Activated naive CD8-positive, alpha-beta T cell (primary cell): Measurements from ENCODE around the gene WASF2.
"Not testable (repeated sequence)": the region's sequence is repeated elsewhere in the genome, so short reads cannot be mapped to it uniquely, and the experiment has no call there.

Experiments
- H3K27ac Mint-ChIP-seq: one replicate; pipeline ENCODE4 v1.8.0; 2021; ENCODE audit warnings: mixed read lengths
- H3K27me3 Mint-ChIP-seq: one replicate; pipeline ENCODE4 v1.8.0; 2021; ENCODE audit warnings: mixed read lengths
- H3K36me3 Mint-ChIP-seq: one replicate; pipeline ENCODE4 v1.8.0; 2021; ENCODE audit warnings: mixed read lengths
- H3K4me1 Mint-ChIP-seq: one replicate; pipeline ENCODE4 v1.8.0; 2021; ENCODE audit warnings: low read depth, mixed read lengths
- H3K4me3 Mint-ChIP-seq: one replicate; pipeline ENCODE4 v1.8.0; 2021; ENCODE audit warnings: mild to moderate bottlenecking, mixed read lengths
- H3K9me3 Mint-ChIP-seq: one replicate; pipeline ENCODE4 v1.8.0; 2021; ENCODE audit warnings: low read depth, mixed read lengths

The WASF2 gene

GRCh38 chr1:27513958-27514357 is 24.0 kb upstream of the WASF2 start:
- Mint-ChIP-seq H3K9me3 (no peaks in the 10 kb centered on the region), H3K4me1 (peaks cover 17% of the 10 kb centered on the region), H3K36me3 (no peaks in the 10 kb centered on the region), H3K27ac (no peak overlapping the region), H3K4me3 (no peak overlapping the region), H3K27me3 (no peaks in the 10 kb centered on the region)

GRCh38 chr1:27513528-27513927 is 23.6 kb upstream of the WASF2 start:
- Mint-ChIP-seq H3K36me3 (no peaks in the 10 kb centered on the region), H3K4me3 (no peak overlapping the region), H3K27me3 (no peaks in the 10 kb centered on the region), H3K9me3 (no peaks in the 10 kb centered on the region), H3K27ac (no peak overlapping the region), H3K4me1 (peaks cover 13% of the 10 kb centered on the region)

DNA sequence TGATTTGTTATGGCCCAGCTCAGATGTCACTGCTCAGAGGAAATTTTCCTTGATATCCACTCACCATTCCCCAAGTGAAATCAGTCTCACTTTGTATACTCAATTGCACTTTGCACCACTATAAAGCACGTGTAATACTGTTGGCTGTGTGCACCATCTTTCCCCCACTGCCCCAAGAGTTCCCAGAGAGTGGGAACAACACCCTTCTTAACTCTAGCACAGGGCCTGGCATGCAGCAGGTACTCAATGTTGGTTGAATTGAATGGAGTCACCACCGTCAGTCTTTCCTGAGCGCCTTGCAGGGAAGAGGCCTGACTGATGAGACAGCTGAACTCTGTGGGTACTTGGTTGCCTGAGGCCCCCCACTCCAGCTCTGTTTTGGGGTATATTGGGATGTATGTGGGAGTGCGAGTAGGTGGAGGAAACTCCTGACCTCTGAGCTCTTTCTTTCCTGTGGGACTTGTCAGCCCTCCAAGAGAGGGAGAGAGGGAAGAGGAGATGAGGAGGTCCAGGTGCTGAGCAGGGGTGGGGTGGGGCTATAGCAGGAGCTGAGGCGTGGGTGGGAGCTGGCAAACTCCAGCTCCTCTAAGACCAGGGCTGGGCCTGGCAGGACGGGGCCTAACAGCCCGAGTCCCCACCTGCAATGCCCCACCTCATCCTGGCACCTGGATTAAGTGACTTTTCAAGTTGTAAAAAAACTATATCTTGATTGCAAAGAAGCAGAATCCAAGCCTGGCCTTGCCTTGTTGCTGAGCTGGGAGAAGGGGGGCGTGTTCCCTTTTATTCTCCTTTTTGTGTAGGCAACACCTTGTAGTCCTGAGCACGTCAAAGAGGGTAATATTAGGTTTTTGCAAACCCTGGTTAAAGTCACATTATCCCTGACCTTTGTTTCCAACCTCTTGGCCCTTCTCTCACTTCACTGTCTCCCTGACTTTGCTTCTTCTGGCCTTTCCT is 19.4 kb upstream of the WASF2 start:
- Mint-ChIP-seq H3K4me3 (no peak overlapping the region), H3K4me1 (peaks cover 8% of the 10 kb centered on the region), H3K27ac (no peak overlapping the region), H3K9me3 (no peaks in the 10 kb centered on the region), H3K36me3 (no peaks in the 10 kb centered on the region), H3K27me3 (no peaks in the 10 kb centered on the region)

GRCh38 chr1:27507960-27508665 is 18.1 kb upstream of the WASF2 start:
- Mint-ChIP-seq H3K27ac (no peak overlapping the region), H3K9me3 (no peaks in the 10 kb centered on the region), H3K4me3 (no peak overlapping the region), H3K36me3 (no peaks in the 10 kb centered on the region), H3K4me1 (peaks cover 8% of the 10 kb centered on the region), H3K27me3 (no peaks in the 10 kb centered on the region)

GRCh38 chr1:27506703-27507102 is 16.7 kb upstream of the WASF2 start:
- Mint-ChIP-seq H3K4me1 (peaks cover 8% of the 10 kb centered on the region), H3K27me3 (no peaks in the 10 kb centered on the region), H3K4me3 (no peak overlapping the region), H3K9me3 (no peaks in the 10 kb centered on the region), H3K36me3 (no peaks in the 10 kb centered on the region), H3K27ac (no peak overlapping the region)

DNA sequence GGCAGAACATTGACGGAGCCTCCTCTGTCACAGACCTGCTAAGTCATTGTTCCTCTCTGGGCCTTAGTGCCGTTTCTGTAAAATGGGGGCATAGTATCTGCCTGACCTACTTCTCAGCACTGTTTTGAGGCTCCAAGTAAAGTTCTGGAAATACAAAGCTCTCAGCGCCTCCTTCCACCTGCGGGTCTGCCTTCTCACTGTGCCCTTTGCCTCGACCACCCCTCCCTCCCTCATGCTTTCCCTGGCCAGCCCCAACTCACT is 15.4 kb upstream of the WASF2 start:
- Mint-ChIP-seq H3K36me3 (no peaks in the 10 kb centered on the region), H3K4me1 (peaks cover 8% of the 10 kb centered on the region), H3K27me3 (no peaks in the 10 kb centered on the region), H3K9me3 (no peaks in the 10 kb centered on the region), H3K4me3 (no peak overlapping the region), H3K27ac (no peak overlapping the region)

DNA sequence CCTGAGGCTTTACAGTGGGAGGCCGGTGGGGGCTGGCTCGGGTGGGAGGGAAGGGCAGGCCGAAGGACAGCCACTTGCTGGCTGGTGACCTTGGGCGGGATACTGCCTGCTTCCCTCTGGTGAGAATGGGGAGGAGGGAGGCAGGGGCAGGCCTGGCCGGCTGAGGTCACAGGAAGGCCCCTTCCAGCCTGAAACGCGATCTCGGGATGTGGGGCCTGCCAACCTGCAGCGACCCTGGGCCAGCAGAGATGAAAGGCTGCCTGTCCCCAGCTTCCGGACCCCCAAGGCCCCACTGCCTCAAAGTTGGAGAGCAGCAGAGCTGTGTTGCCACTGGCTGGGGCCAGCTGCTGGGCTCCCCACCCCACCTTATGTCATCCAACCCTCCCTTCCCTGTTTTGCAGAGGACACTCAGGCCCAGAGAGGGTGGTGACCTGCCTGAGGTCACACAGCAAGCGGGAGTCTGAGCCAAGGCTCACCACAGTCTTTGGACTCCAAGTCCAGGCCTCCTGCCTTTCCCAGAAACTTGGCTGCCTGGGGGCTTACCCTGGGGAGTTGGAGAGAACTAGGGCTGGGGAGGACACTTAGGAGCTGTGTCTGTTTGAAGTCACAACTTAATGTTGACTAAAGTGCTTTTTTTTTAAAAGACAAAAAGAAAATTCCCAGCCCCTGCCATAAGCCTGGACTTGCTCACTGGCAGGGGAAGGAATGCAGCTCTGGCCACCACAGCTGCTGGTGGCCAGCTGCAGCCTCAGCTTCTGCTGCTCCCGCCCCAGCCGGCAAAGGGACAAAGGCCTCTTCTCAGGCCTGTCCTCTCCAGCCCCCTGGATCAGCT is 14.8 kb upstream of the WASF2 start:
- no peaks in the 10 kb centered on the region for H3K36me3 Mint-ChIP-seq
- no peaks in the 10 kb centered on the region for H3K9me3 Mint-ChIP-seq
- no peaks in the 10 kb centered on the region for H3K27me3 Mint-ChIP-seq
- H3K4me3 Mint-ChIP-seq = no peak overlapping the region
- H3K4me1 Mint-ChIP-seq = peaks cover 8% of the 10 kb centered on the region
- no peak overlapping the region for H3K27ac Mint-ChIP-seq

GRCh38 chr1:27503844-27504587 is 14.0 kb upstream of the WASF2 start:
- Mint-ChIP-seq H3K4me3 (no peak overlapping the region), H3K27ac (no peak overlapping the region), H3K36me3 (no peaks in the 10 kb centered on the region), H3K9me3 (no peaks in the 10 kb centered on the region), H3K4me1 (peaks cover 5% of the 10 kb centered on the region), H3K27me3 (no peaks in the 10 kb centered on the region)

GRCh38 chr1:27503033-27503432 is 13.1 kb upstream of the WASF2 start:
- Mint-ChIP-seq H3K4me1 (peaks cover 2% of the 10 kb centered on the region), H3K9me3 (no peaks in the 10 kb centered on the region), H3K36me3 (no peaks in the 10 kb centered on the region), H3K4me3 (no peak overlapping the region), H3K27ac (no peak overlapping the region), H3K27me3 (no peaks in the 10 kb centered on the region)

DNA sequence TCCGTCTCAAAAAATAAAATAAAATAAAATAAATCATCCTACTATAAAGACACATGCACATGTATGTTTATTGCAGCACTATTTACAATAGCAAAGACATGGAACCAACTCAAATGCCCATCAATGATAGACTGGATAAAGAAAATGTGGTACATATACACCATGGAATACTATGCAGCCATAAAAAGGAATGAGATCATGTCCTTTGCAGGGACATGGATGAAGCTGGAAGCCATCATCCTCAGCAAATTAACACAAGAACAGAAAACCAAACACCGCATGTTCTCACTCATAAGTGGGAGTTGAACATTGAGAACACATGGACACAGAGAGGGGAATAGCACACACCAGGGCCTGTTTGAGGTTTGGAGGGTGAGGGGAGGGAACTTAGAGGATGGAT is 11.2 kb upstream of the WASF2 start:
- not testable (repeated sequence) for H3K9me3 Mint-ChIP-seq, H3K27me3 Mint-ChIP-seq, H3K4me3 Mint-ChIP-seq, H3K27ac Mint-ChIP-seq, H3K4me1 Mint-ChIP-seq, H3K36me3 Mint-ChIP-seq

DNA sequence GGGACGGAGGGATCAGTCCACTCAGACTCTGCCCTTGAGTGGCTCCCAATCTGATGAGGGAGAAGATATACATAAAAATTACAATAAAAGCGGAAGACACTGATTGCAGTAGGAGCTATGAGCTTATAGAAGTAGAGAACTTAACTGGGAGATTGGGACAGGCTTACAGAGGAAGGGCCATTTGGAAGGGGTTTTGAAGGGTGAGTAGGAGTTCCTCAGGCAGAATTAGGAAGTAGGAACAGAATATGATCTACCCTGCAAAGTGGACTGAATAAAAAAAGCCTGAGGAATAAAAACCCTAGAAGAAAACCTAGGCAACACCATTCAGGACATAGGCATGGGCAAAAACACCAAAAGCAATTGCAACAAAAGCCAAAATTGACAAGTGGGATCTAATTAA is 9.2 kb upstream of the WASF2 start:
- no peaks in the 10 kb centered on the region for H3K4me1 Mint-ChIP-seq
- no peaks in the 10 kb centered on the region for H3K27me3 Mint-ChIP-seq
- no peaks in the 10 kb centered on the region for H3K9me3 Mint-ChIP-seq
- H3K4me3 Mint-ChIP-seq = no peak overlapping the region
- no peak overlapping the region for H3K27ac Mint-ChIP-seq
- H3K36me3 Mint-ChIP-seq = no peaks in the 10 kb centered on the region

DNA sequence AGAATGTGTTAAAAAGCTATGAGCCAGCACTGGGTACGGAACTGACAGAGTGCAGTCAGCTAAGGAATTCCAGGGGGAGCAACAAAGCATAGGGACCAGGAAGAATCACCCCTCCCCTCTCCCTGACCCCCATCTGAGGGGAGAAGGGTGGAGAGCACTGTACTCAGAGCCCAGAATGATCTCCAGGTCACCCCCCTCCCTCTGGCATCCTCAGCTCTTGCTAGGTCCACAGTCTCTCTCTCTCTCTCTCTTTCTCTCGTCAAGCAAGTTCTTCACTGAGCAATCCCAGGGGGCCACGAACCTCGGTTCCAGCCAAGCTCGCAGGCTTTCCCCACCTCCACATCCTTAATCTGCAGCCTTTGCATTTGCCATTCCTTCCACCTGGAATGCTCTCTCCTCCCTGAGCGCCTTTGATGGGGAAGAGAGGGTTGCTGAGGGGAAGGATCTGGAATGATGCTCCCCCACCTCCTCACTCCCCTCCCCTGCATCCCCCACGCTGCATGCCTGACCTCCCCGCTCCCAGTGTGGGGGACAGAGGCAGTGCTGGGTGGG is 6.7 kb upstream of the WASF2 start:
- H3K36me3 Mint-ChIP-seq = no peaks in the 10 kb centered on the region
- H3K4me3 Mint-ChIP-seq = no peak overlapping the region
- H3K27ac Mint-ChIP-seq = no peak overlapping the region
- H3K9me3 Mint-ChIP-seq = no peaks in the 10 kb centered on the region
- peaks cover 8% of the 10 kb centered on the region for H3K4me1 Mint-ChIP-seq
- no peaks in the 10 kb centered on the region for H3K27me3 Mint-ChIP-seq

- Mint-ChIP-seq H3K36me3 (no peaks in the 10 kb centered on the region), H3K4me3 (no peak overlapping the region), H3K4me1 (peaks cover 25% of the 10 kb centered on the region), H3K9me3 (no peaks in the 10 kb centered on the region), H3K27me3 (no peaks in the 10 kb centered on the region), H3K27ac (peak overlapping the region; percentile 41)
Measured at GRCh38 chr1:27492796-27493195, 2.8 kb upstream of the WASF2 start.
